Cerebellar nuclear complex (tissue), 1 donor: ENCODE data around the gene EMID1.
A peak's percentile ranks its signal among the peaks of the same experiment; 100 is the strongest.

ENCODE experiments used
- DNase-seq, 2 experiments: peaks; one replicate each; lab custom pipeline; 2025; lab: John Stamatoyannopoulos, UW

Gene EMID1

DNA sequence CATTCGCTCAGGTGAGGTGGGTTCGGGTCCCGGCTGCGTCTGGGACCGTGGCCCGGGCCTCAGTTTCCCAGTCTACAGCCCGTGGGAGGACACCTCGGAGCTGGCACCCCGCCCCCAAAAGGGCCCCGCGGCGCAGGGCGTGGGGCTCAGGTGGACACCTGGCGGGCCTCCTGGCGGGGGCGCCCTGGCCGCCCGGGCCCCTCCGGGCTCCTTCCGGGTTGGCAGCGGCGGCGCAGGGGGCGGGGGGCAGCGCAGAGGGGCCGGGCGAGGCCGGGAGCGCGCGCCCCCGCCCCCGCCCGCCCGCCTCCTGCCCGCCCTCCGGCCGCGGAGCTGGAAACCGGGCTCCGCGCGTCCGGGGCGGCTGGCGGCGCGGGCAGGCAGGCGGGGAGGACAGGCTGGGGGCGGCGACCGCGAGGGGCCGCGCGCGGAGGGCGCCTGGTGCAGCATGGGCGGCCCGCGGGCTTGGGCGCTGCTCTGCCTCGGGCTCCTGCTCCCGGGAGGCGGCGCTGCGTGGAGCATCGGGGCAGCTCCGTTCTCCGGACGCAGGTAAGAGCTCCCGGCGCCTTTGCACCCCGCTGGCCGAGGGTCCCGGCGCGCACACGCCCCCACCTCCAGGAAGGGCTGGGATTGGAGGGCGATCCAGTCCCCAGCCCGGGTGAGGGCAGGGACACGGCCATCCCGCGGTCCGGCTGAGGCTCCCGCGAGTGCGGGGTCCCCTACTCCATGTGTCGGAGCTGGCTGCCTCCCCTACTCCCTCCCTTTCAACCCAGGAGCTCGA lies at the start of gene EMID1:
TSS of gene EMID1 (plus strand) at position 303 of the 778 bp plus-strand sequence. CDS start at position 446, 143 bp downstream.
- no peak for DNase-seq

DNA sequence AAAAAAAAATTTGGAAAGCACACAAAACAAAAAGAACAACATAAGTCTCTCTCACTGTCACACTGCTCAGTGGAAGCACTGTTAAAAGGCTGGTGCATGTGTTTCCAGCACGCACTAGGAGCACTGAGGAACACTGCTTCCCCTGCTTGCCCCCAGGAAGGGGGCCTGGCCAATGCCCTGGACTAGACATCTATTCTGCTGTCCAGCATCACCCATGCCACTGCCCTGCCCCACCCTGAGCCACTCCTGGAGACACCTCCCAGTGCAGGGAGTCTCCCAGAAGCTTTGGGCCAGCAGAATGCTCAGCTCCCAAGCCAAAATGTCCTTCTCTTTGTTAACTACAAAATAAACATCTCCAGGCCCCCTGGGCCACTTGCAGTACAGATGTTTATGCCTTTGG lies 49.7 kb upstream of the EMID1 start:
- no peak for DNase-seq

DNA sequence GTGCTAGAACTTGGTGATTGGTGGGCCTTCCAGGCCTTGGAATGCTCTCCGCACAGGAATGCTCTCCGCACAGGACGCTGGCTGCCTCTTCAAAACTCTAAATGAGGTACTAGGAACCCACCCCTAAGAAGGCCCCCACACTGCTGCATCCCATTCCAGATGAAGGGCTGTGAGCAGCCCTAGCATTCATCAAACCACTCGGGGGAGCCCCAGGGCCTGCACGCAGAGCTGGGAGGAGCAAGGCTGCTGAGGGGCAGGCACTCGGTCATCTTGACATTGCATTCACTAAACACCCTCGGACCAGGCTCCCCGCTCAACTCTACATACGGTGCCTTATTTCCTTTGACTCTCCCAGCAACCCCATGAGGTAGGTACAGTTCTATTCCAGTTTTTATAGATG lies 49.2 kb upstream of the EMID1 start:
- DNase-seq = no peak

DNA sequence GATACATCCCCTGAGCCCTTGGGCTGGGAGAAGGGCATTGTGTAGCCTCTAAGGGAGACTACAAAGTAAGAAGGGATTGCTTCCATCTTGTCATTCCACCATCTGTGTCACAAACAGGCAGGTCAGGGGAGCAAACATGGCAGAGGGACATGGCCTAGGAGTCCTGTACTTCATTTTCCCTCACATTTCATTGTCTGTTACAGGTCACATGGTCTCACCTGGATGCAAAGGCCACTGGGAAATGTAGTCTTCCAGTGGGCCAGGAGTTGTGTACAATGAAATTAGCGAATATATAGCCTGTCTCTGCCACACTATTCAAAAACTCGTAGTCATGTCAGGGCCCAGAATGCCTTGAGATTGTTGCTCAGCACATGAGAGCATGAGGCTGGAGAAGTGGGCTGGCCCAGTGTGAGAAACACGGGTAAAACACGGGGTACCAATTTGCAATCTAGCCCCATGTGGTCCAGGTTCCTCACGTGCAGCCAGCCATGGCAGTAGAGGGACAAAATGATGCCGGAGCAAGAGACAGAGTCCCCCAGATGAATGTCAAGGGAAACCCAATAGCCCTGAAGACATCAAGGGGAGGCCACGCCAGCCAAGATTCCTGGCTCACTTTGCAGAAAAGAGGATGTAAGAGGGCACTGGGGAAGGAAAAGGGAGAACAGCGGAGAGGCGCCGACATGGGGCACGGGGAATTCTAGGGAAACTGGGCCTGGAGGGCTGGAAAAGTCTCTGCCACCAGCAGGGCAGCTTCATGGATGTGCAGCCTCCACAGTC lies 47.7 kb upstream of the EMID1 start:
- no peak for DNase-seq

DNA sequence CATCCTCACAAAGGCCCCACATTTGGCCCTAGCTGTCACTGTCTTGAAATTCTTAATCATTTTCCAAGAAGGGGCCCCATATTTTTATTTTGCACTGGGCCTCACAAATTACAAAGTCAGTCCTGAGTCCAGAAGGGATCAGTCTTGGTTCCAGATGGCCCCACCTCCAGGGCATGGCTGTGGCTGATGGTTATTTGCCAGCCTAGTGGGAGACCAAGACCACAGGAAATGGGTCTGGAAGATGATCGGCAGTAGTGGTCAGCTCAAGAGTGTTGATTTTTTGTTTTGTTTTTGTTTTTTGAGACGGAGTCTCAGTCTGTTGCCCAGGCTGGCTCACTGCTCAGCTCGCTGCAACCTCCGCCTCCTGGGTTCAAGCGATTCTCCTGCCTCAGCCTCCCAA lies 47.1 kb upstream of the EMID1 start:
- DNase-seq = no peak

GRCh38 chr22:29163808-29164207 lies 41.9 kb upstream of the EMID1 start:
- DNase-seq = no peak

- DNase-seq = no peak
These were observed 40.2 kb upstream of the EMID1 start for GRCh38 chr22:29165321-29166060.

GRCh38 chr22:29166180-29166579 lies 39.5 kb upstream of the EMID1 start:
- DNase-seq = no peak

DNA sequence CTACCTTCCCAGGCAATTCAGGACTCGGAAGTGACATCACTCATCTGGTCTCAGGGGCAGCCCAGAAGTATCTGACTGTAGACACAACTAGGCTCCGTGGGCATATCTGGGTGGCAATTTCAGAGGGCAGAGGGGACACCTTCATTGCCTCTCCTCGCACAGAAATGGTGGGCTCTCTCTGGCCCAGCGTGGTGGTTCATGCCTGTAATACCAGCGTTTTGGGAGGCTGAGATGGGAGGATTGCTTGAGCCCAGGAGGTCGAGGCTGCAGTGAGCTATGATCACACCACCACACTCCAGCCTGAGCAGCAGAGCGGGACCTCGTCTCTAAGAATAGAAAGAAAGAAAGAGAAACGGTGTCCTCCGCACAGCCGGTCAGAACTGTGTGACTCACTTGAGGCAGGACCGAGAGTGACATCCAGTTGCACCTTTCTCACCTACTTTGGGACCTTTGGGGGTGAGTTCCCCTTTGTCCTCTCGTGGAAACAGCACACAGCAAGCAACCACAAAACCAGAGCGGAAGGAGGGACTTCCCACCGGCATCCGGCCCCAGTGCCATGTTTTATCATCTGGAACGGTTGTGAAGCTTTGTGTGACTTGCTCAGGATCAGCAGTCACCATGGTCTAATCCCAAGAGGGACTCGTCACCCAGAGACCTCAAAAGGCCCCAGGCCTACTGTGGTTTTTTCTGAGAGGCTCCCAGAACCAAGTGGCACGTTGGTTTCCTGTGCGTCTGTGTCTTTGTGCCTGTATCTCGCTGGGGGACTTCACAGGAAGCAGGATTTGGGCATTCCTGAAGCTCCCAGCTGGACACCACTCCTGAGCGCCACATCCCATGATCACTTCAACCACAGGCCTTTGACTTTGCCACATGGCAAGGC lies 38.4 kb upstream of the EMID1 start:
- no peak for DNase-seq

GRCh38 chr22:29171721-29172120 lies 34.0 kb upstream of the EMID1 start:
- DNase-seq = no peak

- no peak for DNase-seq
These were observed 33.5 kb upstream of the EMID1 start for GRCh38 chr22:29172216-29172615.

GRCh38 chr22:29175312-29175835 lies 30.3 kb upstream of the EMID1 start:
- DNase-seq = no peak

GRCh38 chr22:29183971-29184848 lies 21.5 kb upstream of the EMID1 start:
- DNase-seq = no peak

DNA sequence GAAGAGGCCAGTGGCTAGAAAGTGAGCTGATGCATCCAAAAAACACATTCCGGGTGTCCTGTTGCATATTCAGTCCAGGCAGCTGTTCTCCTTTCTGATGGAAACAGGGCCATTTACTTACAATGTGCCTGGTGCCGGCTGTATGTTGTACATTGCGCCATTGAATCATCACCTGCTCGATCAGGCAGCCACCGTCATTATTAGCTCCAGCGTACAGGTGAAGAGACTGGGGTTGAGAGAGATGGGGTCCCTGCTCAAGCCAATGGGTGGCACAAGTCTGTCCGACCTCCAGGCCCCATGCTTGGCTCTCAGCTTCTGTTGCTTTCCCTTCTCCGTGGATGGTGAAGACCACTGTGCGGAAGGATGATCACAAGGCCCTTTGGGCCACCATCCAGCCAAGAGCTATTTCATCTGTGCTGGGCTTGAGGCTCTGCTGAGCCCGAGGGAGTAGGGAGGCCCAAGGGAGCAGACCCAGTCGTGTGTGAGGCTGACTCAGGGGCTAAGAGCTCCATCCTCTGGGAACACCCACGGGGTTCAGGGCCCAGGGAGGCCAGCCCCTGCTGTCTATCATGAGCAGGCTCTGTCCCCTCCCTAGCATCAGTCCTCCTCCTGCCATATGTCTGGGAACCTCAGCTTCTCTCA lies 20.7 kb upstream of the EMID1 start:
- DNase-seq = no peak

- DNase-seq = no peak
These were observed 19.4 kb upstream of the EMID1 start for GRCh38 chr22:29186302-29186701.

DNA sequence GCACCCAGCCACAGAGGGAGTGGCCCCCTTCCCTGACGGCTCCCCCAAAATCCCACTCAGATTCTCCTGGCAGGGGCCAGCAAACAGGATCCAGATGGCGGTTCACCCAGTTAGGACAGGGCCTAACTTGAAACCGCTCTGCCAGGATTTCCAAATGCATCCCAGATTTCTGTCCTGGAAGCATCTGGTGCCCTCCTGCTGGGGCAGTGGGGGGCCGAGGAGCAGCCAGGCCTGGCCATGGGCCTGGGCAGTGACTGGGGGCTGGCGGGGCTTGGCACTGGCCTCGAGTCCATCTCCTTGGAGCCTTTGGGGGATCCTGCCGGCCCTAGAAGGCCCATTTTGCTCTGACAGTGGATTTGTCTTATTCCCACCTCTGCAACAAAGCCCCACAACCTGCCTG lies 17.9 kb upstream of the EMID1 start:
- peak in 1 of 2 experiments; percentile 24 for DNase-seq

DNA sequence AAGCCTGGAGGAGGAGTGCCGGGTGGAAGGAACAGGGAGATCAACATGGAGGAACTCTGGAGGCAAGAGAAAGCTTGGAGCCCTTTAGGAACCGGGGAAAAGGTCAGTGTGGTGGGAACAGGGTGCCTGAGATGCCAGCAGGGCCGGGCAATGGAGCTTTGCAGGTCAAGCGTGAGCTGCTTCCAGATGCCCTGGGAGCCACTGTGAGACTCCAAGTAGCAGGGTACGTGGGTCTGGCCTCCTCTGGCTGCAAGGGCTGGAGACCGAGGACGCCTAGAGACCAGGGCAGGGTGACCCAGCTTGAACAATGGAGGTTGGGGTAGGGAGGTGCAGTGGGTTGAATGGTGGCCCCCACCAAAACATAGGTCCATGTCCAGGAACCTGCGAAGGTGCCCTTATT lies 15.6 kb upstream of the EMID1 start:
- DNase-seq = no peak

DNA sequence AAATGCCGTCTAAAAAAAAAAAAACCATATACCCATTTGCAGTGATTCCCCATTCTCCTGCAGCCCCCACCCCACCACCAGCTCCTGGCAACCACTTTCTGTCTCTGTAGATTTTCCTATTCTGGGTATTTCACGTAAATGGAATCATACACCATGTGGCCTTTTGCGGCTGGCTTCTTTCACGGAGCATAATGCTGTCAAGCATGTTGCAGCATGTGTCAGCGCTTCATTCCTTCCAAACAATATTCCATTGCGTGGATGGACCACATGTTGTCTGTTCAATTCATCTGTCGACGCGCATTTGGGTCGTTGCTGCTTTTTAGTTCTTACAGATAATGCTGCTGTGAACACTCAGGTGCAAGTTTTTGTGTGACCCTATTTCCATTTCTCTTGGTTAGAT lies 14.8 kb upstream of the EMID1 start:
- no peak for DNase-seq

- no peak for DNase-seq
These were observed 12.7 kb upstream of the EMID1 start for GRCh38 chr22:29193021-29193420.

DNA sequence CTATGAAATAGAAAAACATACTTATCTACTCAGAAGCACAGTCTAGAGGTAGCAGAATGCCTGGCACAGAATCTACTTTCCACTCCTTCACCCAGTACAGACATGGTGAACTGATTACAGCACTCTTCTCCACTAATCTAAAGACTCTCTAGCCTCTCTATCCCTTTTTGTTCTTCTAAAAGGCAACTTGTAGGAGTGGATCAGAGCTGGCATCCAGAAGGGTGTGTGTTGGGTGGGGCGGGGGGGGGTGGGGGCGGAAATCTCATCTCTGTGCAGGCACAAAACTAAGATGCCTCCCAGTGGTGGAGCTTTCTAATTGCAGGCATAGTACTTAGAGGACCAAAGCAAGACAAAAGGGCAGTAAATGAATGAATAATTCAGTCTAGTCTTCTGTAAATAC lies 11.5 kb upstream of the EMID1 start:
- no peak for DNase-seq
